K562 (cell line): ENCODE results near the gene USP2. TPM values are rescaled to one million over a fixed set of nuclear protein-coding genes. Genes with fewer than 3 reads are reported as not detected.
A peak's percentile ranks its signal among the peaks of the same experiment; 100 is the strongest.

Experiments used
- ATAC-seq: fragments of 200-7000 bp; cut with Tn5 transposase; 3 replicates; pipeline ENCODE4 v1.9.1; 2020; ENCODE audit warnings: moderate library complexity
- BruUV-seq: library from RNA; stranded (reverse); fragments of 400-500 nt; replicated peaks from 2 replicates; lab custom pipeline; 2021; lab: Mats Ljungman, UMichigan
- CTCF ChIA-PET: fragments of 300-600 bp; formaldehyde crosslinking; extraction: SDS; loops from one replicate; lab custom pipeline; 2021; ENCODE audit warnings: low intra/inter-chr PET ratio; lab: Yijun Ruan, JAX
- POLR2A ChIA-PET: fragments of 300-600, 350-650 bp; sonication (Branson Sonifier 250); formaldehyde crosslinking; extraction: SDS; loops from one replicate; lab custom pipeline; 2021; ENCODE audit warnings: antibody characterized with exemption, inconsistent platforms; lab: Yijun Ruan, JAX
- DNase-seq, 4 experiments: peaks; one replicate each; pipeline versions ENCODE4 v3.0.0 to v3.0.0-alpha.2; 2011 to 2018; ENCODE audit warnings: low spot score in 3 of 4, mixed read lengths in 3 of 4; ENCODE audit errors: extremely low read depth in 1 of 4
- FAIRE-seq: peaks from 2 replicates; lab custom pipeline; 2011; peaks lifted over from hg19 to GRCh38; lab: Jason Lieb, UNC
- H2AFZ ChIP-seq: 2 replicates; pipeline ENCODE4 v1.6.0; 2011; ENCODE audit warnings: low read depth, low read length, control low read depth, inconsistent platforms
- H3K27ac ChIP-seq: fragments of 200-600 bp; 3 replicates; pipeline ENCODE4 v1.8.0; 2011; ENCODE audit warnings: low read depth, mild to moderate bottlenecking, control low read depth, inconsistent platforms, low read length, moderate library complexity, mixed read lengths; ENCODE audit errors: extremely low read depth
- H3K27me3 ChIP-seq, 2 experiments: fragments of 300-600 bp in 1 of 2; 2 replicates in 1 of 2; 3 replicates in 1 of 2; pipeline versions ENCODE4 v1.6.0 to v1.8.0; 2011; ENCODE audit warnings: inconsistent platforms in 2 of 2, low read length in 2 of 2, mild to moderate bottlenecking in 1 of 2, mixed read lengths in 1 of 2, moderate library complexity in 1 of 2; ENCODE audit not compliant: control insufficient read depth in 2 of 2, insufficient read depth in 2 of 2
- H3K36me3 ChIP-seq: fragments of 300-600 bp; 3 replicates; pipeline ENCODE4 v1.8.0; 2011; ENCODE audit warnings: mild to moderate bottlenecking, low read length, inconsistent platforms; ENCODE audit not compliant: control insufficient read depth, insufficient read depth
- H3K4me1 ChIP-seq, 2 experiments: fragments of 200-600 bp in 1 of 2; replicated peaks in 1 of 2; 2 replicates in 1 of 2; 3 replicates in 1 of 2; pipeline versions ENCODE4 v1.5.1 to v1.8.0; 2011; ENCODE audit warnings: inconsistent platforms in 2 of 2, low read length in 2 of 2, mild to moderate bottlenecking in 1 of 2, mixed read lengths in 1 of 2, moderate library complexity in 1 of 2; ENCODE audit not compliant: control insufficient read depth in 2 of 2, insufficient read depth in 2 of 2
- H3K4me2 ChIP-seq: 2 replicates; pipeline ENCODE4 v1.6.1; 2011; ENCODE audit warnings: low read length, control low read depth, inconsistent platforms, mixed read lengths; ENCODE audit not compliant: insufficient read depth
- H3K4me3 ChIP-seq: fragments of 200-600 bp; sonication (generic), shearing (Covaris generic); 2 replicates; pipeline ENCODE4 v1.5.1; 2016; ENCODE audit warnings: control low read depth, inconsistent platforms
- H3K79me2 ChIP-seq: fragments of 200-600 bp; 3 replicates; pipeline ENCODE4 v1.8.0; 2011; ENCODE audit warnings: low read length, inconsistent platforms; ENCODE audit not compliant: control insufficient read depth, insufficient read depth
- H3K9ac ChIP-seq, 2 experiments: 2 replicates each; pipeline versions ENCODE4 v1.6.0 to v1.6.1; 2011; ENCODE audit warnings: low read depth in 2 of 2, low read length in 2 of 2, control low read depth in 1 of 2, inconsistent platforms in 1 of 2, mild to moderate bottlenecking in 1 of 2, mixed read lengths in 1 of 2; ENCODE audit not compliant: insufficient read depth in 1 of 2
- H3K9me1 ChIP-seq: one replicate; pipeline ENCODE4 v1.6.0; 2011; ENCODE audit warnings: inconsistent platforms, mild to moderate bottlenecking, low read length, moderate library complexity; ENCODE audit not compliant: control insufficient read depth, insufficient read depth
- H3K9me3 ChIP-seq: replicated peaks from 2 replicates; pipeline ENCODE4 v1.5.1; 2011; ENCODE audit warnings: low read depth, low read length, inconsistent platforms; ENCODE audit not compliant: control insufficient read depth, insufficient read depth
- H4K20me1 ChIP-seq: replicated peaks from 2 replicates; pipeline ENCODE4 v1.6.1; 2011; ENCODE audit warnings: low read length, inconsistent platforms, mixed read lengths; ENCODE audit not compliant: control insufficient read depth, insufficient read depth
- BRF2 ChIP-seq: IDR thresholded peaks from 3 replicates; pipeline ENCODE4 v1.6.1; 2011; ENCODE audit warnings: borderline replicate concordance, mild to moderate bottlenecking; ENCODE audit not compliant: insufficient read length, insufficient read depth
- CGGBP1 ChIP-seq: fragments of 250-450 bp; sonication (Bioruptor Pico); IDR thresholded peaks from 2 replicates; pipeline ENCODE4 v1.9.0; 2021; ENCODE audit warnings: mild to moderate bottlenecking
- TCFL5 ChIP-seq: fragments of 250-450 bp; sonication (Bioruptor Pico); conservative IDR thresholded peaks from 2 replicates; pipeline ENCODE4 v1.6.1; 2021; ENCODE audit warnings: mild to moderate bottlenecking, moderate library complexity, matching md5 sums
- ZNF609 ChIP-seq: sonication (generic); formaldehyde crosslinking; IDR thresholded peaks from 2 replicates; pipeline ENCODE4 v1.8.1; 2023; ENCODE audit warnings: missing genetic modification reagents, mild to moderate bottlenecking, borderline replicate concordance
- ZNF695 ChIP-seq: fragments of 450-650 bp; formaldehyde crosslinking; IDR thresholded peaks from 2 replicates; pipeline ENCODE4 v1.4.0; 2020; ENCODE audit warnings: mild to moderate bottlenecking, moderate library complexity
- ZZZ3 ChIP-seq: fragments of 450-650 bp; IDR thresholded peaks from 2 replicates; pipeline ENCODE4 v1.6.1; 2016; ENCODE audit warnings: antibody characterized with exemption, mild to moderate bottlenecking, moderate library complexity
- WGBS: fragments of 100-300 bp; shearing (Covaris generic); methylation state at CpG from one replicate; pipeline ENCODE4 v1.1.6; 2016; ENCODE audit warnings: low coverage, mixed read lengths; ENCODE audit not compliant: insufficient coverage; ENCODE audit errors: missing lambda C conversion rate; 5-methylcytosine and 5-hydroxymethylcytosine counted together
- in situ Hi-C: fragments of 300-500 bp; cut with MboI; formaldehyde crosslinking; loops from 4 replicates; pipeline ENCODE4 v1.15.0; 2018; ENCODE audit warnings: inconsistent platforms, mixed read lengths
- intact Hi-C: fragments of 100-400 bp; cut with micrococcal nuclease; formaldehyde crosslinking; loops from 2 replicates; pipeline ENCODE4 v1.14.2; 2022
- polyA plus RNA-seq, 8 experiments: library from polyadenylated mRNA; depleted of rRNA in 4 of 8; stranded (reverse) in 5 of 8; unstranded in 3 of 8; fragments of >200 nt; fragmentation: Nextera tagmentation in 2 of 8; fragmentation: Illumina TruSeq in 1 of 8; extraction: Ambion mirVana in 2 of 8; extraction: Trizol in 1 of 8; gene quantifications; 2 replicates each; pipeline versions ENCODE4 v1.2.1 to v1.2.3, GENCODE V29; 2011 to 2014; ENCODE audit warnings: inconsistent platforms in 1 of 8, missing spikeins in 1 of 8
- total RNA-seq, 7 experiments: library from RNA; depleted of rRNA in 6 of 7; stranded (reverse); fragments of >200 nt in 6 of 7; fragmentation: Illumina TruSeq in 2 of 7; extraction: Trizol in 2 of 7; gene quantifications; 2 replicates each; pipeline versions ENCODE4 v1.2.1 to v1.2.3, GENCODE V29; 2011 to 2021; ENCODE audit warnings: low replicate concordance in 1 of 7

Gene USP2
- total and polyA plus RNA-seq, 9 of the 15 experiments (the other 6 are each of a cell fraction or from before 2014, with no cell fraction given): 2.8 to 16.9 (median 3.9) TPM

GRCh38 chr11:119371067-119371601 is 10.4 kb downstream of the USP2 start:
- no peak for DNase-seq
- Histone ChIP-seq H4K20me1 (peaks cover 5% of the 10 kb centered on the region; the same call in 1 of the 2 replicates), H3K4me2 (no peak overlapping the region), H3K9me3 (no peaks in the 10 kb centered on the region), H2AFZ (no peak overlapping the region)
- 67% methylated on average over 8 of the region's 8 CpGs for WGBS
- no peak for TF ChIP-seq ZNF695 (CRISPR knock-in tag)
- TF ChIP-seq BRF2: no peak
- TF ChIP-seq ZNF609 (CRISPR knock-in tag): no peak
- no peak for TF ChIP-seq CGGBP1 (CRISPR knock-in tag)
- no peak for TF ChIP-seq ZZZ3
- TF ChIP-seq TCFL5 (CRISPR knock-in tag): no peak
- TF ChIP-seq, all 486 proteins: peak for 0
- no peaks in the 10 kb centered on the region for H3K9me1 ChIP-seq
- no peak for ATAC-seq
- BruUV-seq: no TSS peak
- no peaks in the 10 kb centered on the region for H3K27me3 ChIP-seq
- peaks cover 58 to 68% of the 10 kb centered on the region in 2 experiments for H3K4me1 ChIP-seq
- H3K79me2 ChIP-seq: peaks cover 3% of the 10 kb centered on the region; the same call in 1 of the 3 replicates
- peak overlapping the region in 1 of 2 experiments; percentile 79; a peak in 1 of 4 replicates for H3K9ac ChIP-seq
- H3K36me3 ChIP-seq: peaks cover 20% of the 10 kb centered on the region; the same call in 1 of the 3 replicates
- in situ Hi-C loops: no loop called here
- no peak for FAIRE-seq
- POLR2A ChIA-PET: interaction anchor here (0.5 to 1.0 kb wide), 4 partner anchors 9 to 38 kb away, joined by 3 read pairs; no protein-coding TSS in a partner anchor
- CTCF ChIA-PET: interaction anchor here (5.9 kb wide), 1 partner anchor 15 kb away, joined by 41 read pairs; no protein-coding TSS in a partner anchor
- H3K4me3 ChIP-seq: no peak overlapping the region
- intact Hi-C loops: loop anchor here (5.0 kb wide), 1 partner anchor 34 kb away; no protein-coding TSS in a partner anchor
- H3K27ac ChIP-seq: no peak overlapping the region
